WTC11 (cell line): ENCODE data around the gene NOD1. TPM values are rescaled to one million over a fixed set of nuclear protein-coding genes. Genes with fewer than 3 reads are reported as not detected.
"Not testable (repeated sequence)": the region's sequence is repeated elsewhere in the genome, so short reads cannot be mapped to it uniquely, and the experiment has no call there.

Source experiments
- ATAC-seq: fragments of 200-7000 bp; cut with Tn5 transposase; 2 replicates; pipeline ENCODE4 v1.10.0; 2021; ENCODE audit warnings: mild to moderate bottlenecking, moderate library complexity
- CTCF ChIA-PET: fragments of 300-600 bp; sonication (Branson Sonifier 250); formaldehyde crosslinking; loops from one replicate; lab custom pipeline; 2021; ENCODE audit warnings: antibody characterized with exemption; lab: Charles Lee
- POLR2A ChIA-PET: fragments of 350-600 bp; sonication (Branson Sonifier 250); formaldehyde crosslinking; loops from one replicate; lab custom pipeline; 2021; ENCODE audit warnings: antibody characterized with exemption; lab: Charles Lee
- DNase-seq: peaks from one replicate; pipeline ENCODE4 v3.0.0; 2021; ENCODE audit warnings: low spot score
- H3K27ac Mint-ChIP-seq: 2 replicates; pipeline ENCODE4 v1.8.0; 2021; ENCODE audit warnings: mixed read lengths
- H3K27me3 Mint-ChIP-seq: 2 replicates; pipeline ENCODE4 v1.8.0; 2021; ENCODE audit warnings: low read depth, mild to moderate bottlenecking, moderate library complexity, mixed read lengths
- H3K36me3 Mint-ChIP-seq: 2 replicates; pipeline ENCODE4 v1.8.0; 2021; ENCODE audit warnings: mixed read lengths
- H3K4me1 Mint-ChIP-seq: 2 replicates; pipeline ENCODE4 v1.8.0; 2022; ENCODE audit warnings: mixed read lengths
- H3K4me3 Mint-ChIP-seq: 2 replicates; pipeline ENCODE4 v1.8.0; 2021; ENCODE audit warnings: mild to moderate bottlenecking, moderate library complexity, mixed read lengths
- H3K9me3 Mint-ChIP-seq: 2 replicates; pipeline ENCODE4 v1.8.0; 2021; ENCODE audit warnings: mixed read lengths
- CBFB ChIP-seq: sonication (generic); formaldehyde crosslinking; IDR thresholded peaks from 2 replicates; pipeline ENCODE4 v1.8.1; 2022; ENCODE audit warnings: mild to moderate bottlenecking, low read depth, missing genetic modification reagents
- ERG ChIP-seq: fragments of 250-450 bp; sonication (Bioruptor Pico); IDR thresholded peaks from 2 replicates; pipeline ENCODE4 v1.8.0; 2021; ENCODE audit warnings: mild to moderate bottlenecking
- FOXJ3 ChIP-seq: sonication (generic); formaldehyde crosslinking; IDR thresholded peaks from 2 replicates; pipeline ENCODE4 v1.9.0; 2021; ENCODE audit warnings: missing genetic modification reagents, mild to moderate bottlenecking, borderline replicate concordance
- GABPB1 ChIP-seq: sonication (generic); formaldehyde crosslinking; IDR thresholded peaks from 2 replicates; pipeline ENCODE4 v1.8.1; 2023; ENCODE audit warnings: mild to moderate bottlenecking, missing genetic modification reagents
- NR2C2 ChIP-seq: sonication (generic); formaldehyde crosslinking; IDR thresholded peaks from 2 replicates; pipeline ENCODE4 v1.8.0; 2022; ENCODE audit warnings: mild to moderate bottlenecking, missing genetic modification reagents
- RORB ChIP-seq: fragments of 250-450 bp; sonication (Bioruptor Pico); IDR thresholded peaks from 2 replicates; pipeline ENCODE4 v1.9.0; 2021; ENCODE audit warnings: mild to moderate bottlenecking
- TEAD1 ChIP-seq: sonication (generic); formaldehyde crosslinking; IDR thresholded peaks from 2 replicates; pipeline ENCODE4 v1.8.0; 2022; ENCODE audit warnings: mild to moderate bottlenecking, missing genetic modification reagents
- total RNA-seq: library from RNA; stranded (reverse); gene quantifications from 3 replicates; pipeline ENCODE4 v1.2.3, GENCODE V29; 2021
- TF ChIP-seq, protein P1 (sequence below): sonication (generic); formaldehyde crosslinking; IDR thresholded peaks from 2 replicates; pipeline ENCODE4 v1.8.0; 2023; ENCODE audit warnings: missing genetic modification reagents
- TF ChIP-seq, protein P2 (sequence below): fragments of 250-450 bp; sonication (Bioruptor Pico); IDR thresholded peaks from 2 replicates; pipeline ENCODE4 v1.9.0; 2021; ENCODE audit warnings: moderate library complexity, mild to moderate bottlenecking, inconsistent platforms, borderline replicate concordance
- TF ChIP-seq, protein P3 (sequence below): sonication (generic); formaldehyde crosslinking; IDR thresholded peaks from 2 replicates; pipeline ENCODE4 v1.8.0; 2022; ENCODE audit warnings: mild to moderate bottlenecking, missing genetic modification reagents
- TF ChIP-seq, protein P4 (sequence below): sonication (generic); formaldehyde crosslinking; IDR thresholded peaks from 2 replicates; pipeline ENCODE4 v1.8.1; 2022; ENCODE audit warnings: missing genetic modification reagents, borderline replicate concordance

NOD1 gene
- total RNA-seq, 1 experiment from 2014 or later = 6.4 TPM

DNA sequence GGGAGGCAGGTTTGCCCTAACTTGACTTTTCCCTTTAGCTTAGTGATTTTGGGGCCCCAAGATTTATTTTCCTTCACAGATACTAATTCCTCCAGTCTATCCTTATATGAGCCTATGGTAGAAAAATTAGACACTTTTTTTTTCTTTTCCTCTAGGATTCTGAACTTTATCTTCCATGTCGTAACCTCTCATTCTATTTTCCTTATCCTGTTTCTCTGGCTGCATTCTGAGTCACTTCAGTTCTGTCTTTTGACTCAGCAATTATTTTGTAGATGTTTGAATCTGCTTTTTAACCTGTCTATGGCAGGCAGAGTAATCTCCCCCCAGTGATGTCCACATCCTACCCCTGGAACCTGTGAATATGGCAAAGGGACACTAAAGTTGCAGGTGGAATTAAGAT lies 7.1 kb upstream of the NOD1 start:
- ChIA-PET CTCF (no interaction called here), POLR2A (no interaction called here)
- Mint-ChIP-seq H3K9me3 (peaks cover 7% of the 10 kb centered on the region), H3K27me3 (no peaks in the 10 kb centered on the region; the same call in 1 of the 2 replicates), H3K27ac (no peak overlapping the region), H3K4me1 (peaks cover 11% of the 10 kb centered on the region), H3K4me3 (no peak overlapping the region), H3K36me3 (no peaks in the 10 kb centered on the region)
- no peak for ATAC-seq
- DNase-seq = no peak
- TF ChIP-seq GABPB1 (CRISPR knock-in tag) (no peak), ERG (CRISPR knock-in tag) (no peak)
- TF ChIP-seq, protein P1, sequence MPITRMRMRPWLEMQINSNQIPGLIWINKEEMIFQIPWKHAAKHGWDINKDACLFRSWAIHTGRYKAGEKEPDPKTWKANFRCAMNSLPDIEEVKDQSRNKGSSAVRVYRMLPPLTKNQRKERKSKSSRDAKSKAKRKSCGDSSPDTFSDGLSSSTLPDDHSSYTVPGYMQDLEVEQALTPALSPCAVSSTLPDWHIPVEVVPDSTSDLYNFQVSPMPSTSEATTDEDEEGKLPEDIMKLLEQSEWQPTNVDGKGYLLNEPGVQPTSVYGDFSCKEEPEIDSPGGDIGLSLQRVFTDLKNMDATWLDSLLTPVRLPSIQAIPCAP = no peak
- TF ChIP-seq, protein P2, sequence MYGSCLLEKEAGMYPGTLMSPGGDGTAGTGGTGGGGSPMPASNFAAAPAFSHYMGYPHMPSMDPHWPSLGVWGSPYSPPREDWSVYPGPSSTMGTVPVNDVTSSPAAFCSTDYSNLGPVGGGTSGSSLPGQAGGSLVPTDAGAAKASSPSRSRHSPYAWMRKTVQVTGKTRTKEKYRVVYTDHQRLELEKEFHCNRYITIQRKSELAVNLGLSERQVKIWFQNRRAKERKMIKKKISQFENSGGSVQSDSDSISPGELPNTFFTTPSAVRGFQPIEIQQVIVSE (CRISPR knock-in tag) = no peak

DNA sequence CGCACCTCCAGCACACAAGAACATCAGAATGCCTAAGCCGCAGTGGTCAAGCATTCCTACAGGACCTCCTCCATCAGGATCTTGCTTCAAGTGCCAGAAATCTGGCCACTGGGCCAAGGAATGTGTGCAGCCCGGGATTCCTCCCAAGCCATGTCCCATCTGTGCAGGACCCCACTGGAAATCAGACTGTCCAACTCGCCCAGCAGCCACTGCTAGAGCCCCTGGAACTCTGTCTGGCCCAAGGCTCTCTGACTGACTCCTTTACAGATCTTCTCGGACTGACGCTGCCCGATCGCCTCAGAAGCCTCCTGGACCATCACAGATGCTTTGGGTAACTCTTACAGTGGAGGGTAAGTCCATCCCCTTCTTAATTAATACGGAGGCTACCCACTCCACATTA lies 2.8 kb upstream of the NOD1 start:
- DNase-seq, CTCF ChIA-PET, H3K4me3 Mint-ChIP-seq, H3K9me3 Mint-ChIP-seq, H3K27ac Mint-ChIP-seq, ATAC-seq, POLR2A ChIA-PET, H3K36me3 Mint-ChIP-seq: not testable (repeated sequence)
- Mint-ChIP-seq H3K27me3 (peaks cover 12% of the 10 kb centered on the region), H3K4me1 (peaks cover 26% of the 10 kb centered on the region)

DNA sequence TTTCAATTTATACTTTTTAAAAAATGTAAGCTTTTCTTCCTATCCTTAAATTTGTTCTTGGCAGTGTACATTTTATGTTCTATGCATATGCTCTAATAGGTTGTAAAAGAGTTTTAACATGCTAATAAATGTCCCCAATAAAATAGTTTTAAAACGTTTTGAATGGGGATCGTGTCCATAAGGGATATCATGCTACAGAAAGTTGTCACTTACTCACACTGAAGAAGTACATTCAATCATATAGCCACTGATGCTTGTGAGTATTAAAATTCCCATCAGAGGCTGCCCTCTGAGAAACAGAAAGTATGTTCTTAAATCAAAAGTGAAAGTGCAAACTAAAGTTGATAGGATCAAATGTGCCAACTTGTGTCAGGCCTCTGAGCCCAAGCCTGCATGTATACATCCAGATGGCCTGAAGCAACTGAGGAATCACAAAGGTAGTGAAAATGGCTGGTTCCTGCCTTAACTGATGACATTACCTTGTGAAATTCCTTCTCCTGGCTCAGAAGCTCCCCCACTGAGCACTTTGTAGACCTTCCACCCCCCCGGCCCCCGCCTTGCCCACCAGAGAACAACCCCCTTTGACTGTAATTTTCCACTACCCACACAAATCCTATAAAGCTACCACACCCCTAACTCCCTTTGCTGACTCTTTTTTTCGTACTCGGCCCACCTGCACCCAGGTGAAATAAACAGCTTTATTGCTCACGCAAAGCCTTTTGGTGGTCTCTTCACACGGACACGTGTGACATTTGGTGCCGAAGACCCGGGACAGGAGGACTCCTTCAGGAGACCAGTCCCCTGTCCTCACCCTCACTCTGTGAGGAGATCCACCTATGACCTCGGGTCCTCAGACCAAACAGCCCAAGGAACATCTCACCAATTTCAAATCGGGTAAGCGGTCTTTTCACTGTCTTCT lies 877 bp upstream of the NOD1 start:
- Mint-ChIP-seq H3K36me3 (no peaks in the 10 kb centered on the region), H3K4me1 (peaks cover 15% of the 10 kb centered on the region), H3K4me3 (peak overlapping the region; percentile 80), H3K27ac (no peak overlapping the region), H3K9me3 (no peaks in the 10 kb centered on the region)
- ATAC-seq = no peak
- CTCF ChIA-PET = interaction anchor here (1.8 kb wide), 1 partner anchor 315 kb away, joined by 5 read pairs; no protein-coding TSS in a partner anchor
- TF ChIP-seq TEAD1 (no peak), CBFB (no peak), NR2C2 (CRISPR knock-in tag) (no peak), RORB (CRISPR knock-in tag) (no peak), FOXJ3 (CRISPR knock-in tag) (no peak), ERG (CRISPR knock-in tag) (no peak)
- TF ChIP-seq, protein P3, sequence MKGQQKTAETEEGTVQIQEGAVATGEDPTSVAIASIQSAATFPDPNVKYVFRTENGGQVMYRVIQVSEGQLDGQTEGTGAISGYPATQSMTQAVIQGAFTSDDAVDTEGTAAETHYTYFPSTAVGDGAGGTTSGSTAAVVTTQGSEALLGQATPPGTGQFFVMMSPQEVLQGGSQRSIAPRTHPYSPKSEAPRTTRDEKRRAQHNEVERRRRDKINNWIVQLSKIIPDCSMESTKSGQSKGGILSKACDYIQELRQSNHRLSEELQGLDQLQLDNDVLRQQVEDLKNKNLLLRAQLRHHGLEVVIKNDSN = no peak
- TF ChIP-seq, protein P4, sequence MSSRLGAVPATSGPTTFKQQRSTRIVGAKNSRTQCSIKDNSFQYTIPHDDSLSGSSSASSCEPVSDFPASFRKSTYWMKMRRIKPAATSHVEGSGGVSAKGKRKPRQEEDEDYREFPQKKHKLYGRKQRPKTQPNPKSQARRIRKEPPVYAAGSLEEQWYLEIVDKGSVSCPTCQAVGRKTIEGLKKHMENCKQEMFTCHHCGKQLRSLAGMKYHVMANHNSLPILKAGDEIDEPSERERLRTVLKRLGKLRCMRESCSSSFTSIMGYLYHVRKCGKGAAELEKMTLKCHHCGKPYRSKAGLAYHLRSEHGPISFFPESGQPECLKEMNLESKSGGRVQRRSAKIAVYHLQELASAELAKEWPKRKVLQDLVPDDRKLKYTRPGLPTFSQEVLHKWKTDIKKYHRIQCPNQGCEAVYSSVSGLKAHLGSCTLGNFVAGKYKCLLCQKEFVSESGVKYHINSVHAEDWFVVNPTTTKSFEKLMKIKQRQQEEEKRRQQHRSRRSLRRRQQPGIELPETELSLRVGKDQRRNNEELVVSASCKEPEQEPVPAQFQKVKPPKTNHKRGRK (CRISPR knock-in tag) = no peak
- TF ChIP-seq, all 79 proteins: peak for 0
- POLR2A ChIA-PET = interaction anchor here (2.0 kb wide), 1 partner anchor 10 kb away, joined by 7 read pairs; no protein-coding TSS in a partner anchor
- no peak for DNase-seq
- H3K27me3 Mint-ChIP-seq = peaks cover 12% of the 10 kb centered on the region
